T-helper 17 cell (primary cell): Measurements from ENCODE around the gene TBC1D7. TPM values are rescaled to one million over a fixed set of nuclear protein-coding genes. Genes with fewer than 3 reads are reported as not detected.

Experiments
- ATAC-seq: fragments of 150-1000 bp; cut with Tn5 transposase; 2 replicates; pipeline ENCODE4 v1.10.0; 2021; ENCODE audit warnings: mild to moderate bottlenecking, moderate library complexity
- DNase-seq, 3 donors: peaks; one replicate each; pipeline versions ENCODE4 v3.0.0 to v3.0.0-alpha.2; 2020 to 2021
- H3K9me3 ChIP-seq: one replicate; pipeline ENCODE4 v1.7.0; 2013; ENCODE audit warnings: low read length, mild to moderate bottlenecking; ENCODE audit not compliant: control insufficient read depth, poor library complexity, severe bottlenecking
- H3K27ac Mint-ChIP-seq: one replicate; pipeline ENCODE4 v1.8.0; 2022; ENCODE audit warnings: mild to moderate bottlenecking, moderate library complexity, mixed read lengths
- H3K27me3 Mint-ChIP-seq: one replicate; pipeline ENCODE4 v1.8.0; 2022; ENCODE audit warnings: mixed read lengths
- H3K36me3 Mint-ChIP-seq: one replicate; pipeline ENCODE4 v1.8.0; 2022; ENCODE audit warnings: low read depth, mixed read lengths
- H3K4me1 Mint-ChIP-seq: one replicate; pipeline ENCODE4 v1.8.0; 2022; ENCODE audit warnings: mild to moderate bottlenecking, mixed read lengths
- H3K4me3 Mint-ChIP-seq: one replicate; pipeline ENCODE4 v1.8.0; 2022; ENCODE audit warnings: mild to moderate bottlenecking, moderate library complexity, mixed read lengths
- total RNA-seq, 4 donors: library from RNA in 2 of 4; stranded (reverse) in 2 of 4; gene quantifications; one replicate each; pipeline ENCODE4 v1.2.3 and lab custom pipeline; 2022 to 2026

TBC1D7 gene
- total RNA-seq, 2 donors from 2014 or later: 9.1 to 12.4 TPM

- ATAC-seq (peak; percentile 42), DNase-seq (no peak)
- H3K4me3 Mint-ChIP-seq: no peak overlapping the region
- peaks cover 2% of the 10 kb centered on the region for H3K36me3 Mint-ChIP-seq
- no peaks in the 10 kb centered on the region for H3K9me3 ChIP-seq
- peaks cover 6% of the 10 kb centered on the region for H3K27me3 Mint-ChIP-seq
- no peak overlapping the region for H3K27ac Mint-ChIP-seq
- peaks cover 5% of the 10 kb centered on the region for H3K4me1 Mint-ChIP-seq
Measured at GRCh38 chr6:13259393-13259792, 68.9 kb downstream of the TBC1D7 start.

GRCh38 chr6:13256266-13257001, 71.9 kb downstream of the TBC1D7 start:
- Mint-ChIP-seq H3K4me1 (peaks cover 5% of the 10 kb centered on the region), H3K27me3 (peaks cover 6% of the 10 kb centered on the region), H3K36me3 (no peaks in the 10 kb centered on the region), H3K27ac (no peak overlapping the region), H3K4me3 (no peak overlapping the region)
- DNase-seq (no peak), ATAC-seq (no peak)
- no peaks in the 10 kb centered on the region for H3K9me3 ChIP-seq

Other genes with a start within 250 kb of the TBC1D7 start
- 1 to 10 TPM; 1.4 to 3.1 TPM for gene GFOD1, start 159.1 kb upstream of the TBC1D7 start, total RNA-seq
- 10 to 100 TPM; 11.7 to 11.9 TPM for gene SIRT5, start 246.1 kb upstream of the TBC1D7 start, total RNA-seq